ENCODE data around the gene CACNA1D. TPM values are rescaled to one million over a fixed set of nuclear protein-coding genes. Genes with fewer than 3 reads are reported as not detected.

CACNA1D gene
- total RNA-seq, 1 donor from 2014 or later = 5.6 TPM

GRCh38 chr3:53691885-53692284 is 197.5 kb downstream of the CACNA1D start:
- no peak for DNase-seq

- DNase-seq = no peak
These were observed 199.0 kb downstream of the CACNA1D start for GRCh38 chr3:53693451-53693850.

DNA sequence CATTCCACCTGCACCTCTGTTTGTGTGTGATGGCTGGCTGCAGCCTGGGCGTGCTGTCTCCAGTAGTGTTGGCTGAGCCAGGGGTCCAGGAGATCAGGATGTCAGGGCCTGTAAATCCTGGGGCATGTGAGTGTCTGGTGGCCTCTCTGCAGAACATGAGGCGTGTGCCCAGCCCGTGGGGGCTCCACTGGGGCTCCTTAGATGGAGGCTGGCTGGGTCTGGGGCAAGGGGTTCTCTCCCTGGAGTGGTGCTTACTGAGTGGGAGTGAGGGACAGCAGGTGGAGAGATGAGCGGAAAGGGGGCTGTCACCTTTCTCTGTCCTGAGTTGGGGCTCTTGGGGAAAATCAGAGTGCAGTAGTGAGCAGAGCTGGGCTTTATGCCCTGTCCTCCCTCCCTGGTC is 199.6 kb downstream of the CACNA1D start:
- no peak for DNase-seq

GRCh38 chr3:53694666-53695323 is 200.4 kb downstream of the CACNA1D start:
- no peak for DNase-seq

GRCh38 chr3:53695324-53695690 is 200.9 kb downstream of the CACNA1D start:
- DNase-seq = no peak

- no peak for DNase-seq
These were observed 202.2 kb downstream of the CACNA1D start for GRCh38 chr3:53696401-53697172.

GRCh38 chr3:53700441-53700840 is 206.0 kb downstream of the CACNA1D start:
- DNase-seq = no peak

- DNase-seq = no peak
These were observed 208.5 kb downstream of the CACNA1D start for GRCh38 chr3:53702776-53703530.

DNA sequence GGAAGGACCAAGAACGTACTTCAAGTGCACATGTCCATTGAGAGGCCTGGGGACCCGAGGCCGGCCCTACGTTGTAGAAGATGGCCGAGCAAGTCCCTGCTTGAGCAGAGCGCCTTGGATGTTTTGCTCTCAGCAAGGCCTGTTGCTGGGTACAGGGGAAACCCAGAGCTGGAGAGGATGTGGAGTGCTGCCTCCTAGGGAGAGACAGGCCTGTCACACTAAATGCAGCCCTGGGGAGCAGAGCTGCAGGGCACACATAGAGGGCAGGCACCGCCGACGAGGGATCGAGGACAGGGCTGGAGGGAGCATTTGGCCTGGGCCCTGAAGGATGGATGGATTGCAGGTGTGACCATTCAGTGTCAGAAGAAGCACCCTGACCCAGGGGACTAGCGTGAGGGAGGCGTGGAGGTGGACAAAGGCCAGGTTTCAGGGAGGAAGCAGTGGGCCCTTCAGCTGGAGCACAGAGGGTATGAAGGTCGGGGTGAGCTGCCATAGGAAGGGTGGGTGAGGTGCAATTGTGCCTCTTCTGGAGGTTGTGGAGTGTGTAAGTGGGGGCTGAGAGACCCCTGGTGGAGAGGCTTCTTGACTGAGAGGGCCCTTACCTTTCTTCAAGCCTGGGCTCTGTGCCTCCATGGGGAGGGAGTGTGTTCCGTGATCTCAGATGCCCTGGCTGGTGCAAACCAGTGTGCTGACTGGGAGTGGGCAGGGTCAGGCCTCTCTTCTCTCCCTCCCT is 209.4 kb downstream of the CACNA1D start:
- no peak for DNase-seq

GRCh38 chr3:53704363-53704725 is 209.9 kb downstream of the CACNA1D start:
- no peak for DNase-seq

DNA sequence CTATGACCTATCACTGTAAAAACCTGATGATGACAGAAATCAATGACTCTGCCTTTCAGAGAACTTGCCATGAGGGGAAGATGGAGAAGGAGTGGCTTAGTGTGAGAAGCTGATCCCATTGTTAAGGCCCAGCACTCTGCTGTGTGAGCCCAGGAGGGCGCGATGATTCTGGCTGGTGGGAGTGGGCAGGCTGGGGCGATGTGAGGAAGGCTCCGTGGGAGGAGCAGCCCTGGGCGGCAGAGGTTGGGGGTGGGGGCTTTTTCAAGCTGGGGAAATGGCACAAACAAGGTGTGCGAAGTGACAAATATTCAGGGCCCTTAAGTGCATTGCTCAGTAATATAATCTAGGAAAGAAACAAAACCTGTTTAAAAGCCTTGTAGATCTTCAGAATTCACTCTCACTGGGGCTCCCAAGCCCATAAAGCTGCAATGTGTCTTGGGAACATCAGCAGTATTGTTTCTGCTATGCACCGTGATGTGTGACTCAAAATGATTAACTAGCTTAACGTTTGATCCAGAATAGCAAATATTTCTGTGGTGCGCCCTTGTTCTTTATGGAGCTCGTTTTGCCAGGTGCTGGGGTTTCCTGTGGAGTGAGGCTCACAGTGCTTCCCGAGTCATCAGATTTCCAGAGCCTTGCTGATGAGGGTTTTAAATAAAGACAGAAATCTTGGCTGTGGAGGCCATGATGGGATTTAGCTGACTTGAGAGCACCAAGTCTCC is 210.8 kb downstream of the CACNA1D start:
- DNase-seq = no peak

- no peak for DNase-seq
These were observed 211.4 kb downstream of the CACNA1D start for GRCh38 chr3:53705774-53706173.

DNA sequence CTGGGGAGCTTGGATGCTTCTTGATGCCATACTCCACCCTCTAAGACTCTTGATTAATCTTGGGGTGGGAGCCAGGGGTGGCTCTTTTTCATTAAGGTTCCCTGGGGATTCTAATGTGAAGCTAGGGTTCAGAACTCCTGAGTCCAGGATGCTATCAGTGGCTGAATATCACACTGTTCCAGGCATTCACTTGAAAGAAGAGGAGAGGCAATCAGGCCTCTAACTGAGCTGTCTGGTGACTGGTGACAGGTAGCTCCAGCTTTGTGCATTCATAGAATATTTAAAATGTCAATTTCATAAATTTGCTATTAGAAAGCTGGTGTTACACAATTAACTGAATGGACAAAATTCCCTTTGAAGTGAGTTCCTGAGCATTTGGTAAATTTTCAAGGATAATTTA is 212.8 kb downstream of the CACNA1D start:
- no peak for DNase-seq

- DNase-seq = no peak
These were observed 213.7 kb downstream of the CACNA1D start for GRCh38 chr3:53708001-53708621.

GRCh38 chr3:53709256-53709655 is 214.8 kb downstream of the CACNA1D start:
- no peak for DNase-seq

DNA sequence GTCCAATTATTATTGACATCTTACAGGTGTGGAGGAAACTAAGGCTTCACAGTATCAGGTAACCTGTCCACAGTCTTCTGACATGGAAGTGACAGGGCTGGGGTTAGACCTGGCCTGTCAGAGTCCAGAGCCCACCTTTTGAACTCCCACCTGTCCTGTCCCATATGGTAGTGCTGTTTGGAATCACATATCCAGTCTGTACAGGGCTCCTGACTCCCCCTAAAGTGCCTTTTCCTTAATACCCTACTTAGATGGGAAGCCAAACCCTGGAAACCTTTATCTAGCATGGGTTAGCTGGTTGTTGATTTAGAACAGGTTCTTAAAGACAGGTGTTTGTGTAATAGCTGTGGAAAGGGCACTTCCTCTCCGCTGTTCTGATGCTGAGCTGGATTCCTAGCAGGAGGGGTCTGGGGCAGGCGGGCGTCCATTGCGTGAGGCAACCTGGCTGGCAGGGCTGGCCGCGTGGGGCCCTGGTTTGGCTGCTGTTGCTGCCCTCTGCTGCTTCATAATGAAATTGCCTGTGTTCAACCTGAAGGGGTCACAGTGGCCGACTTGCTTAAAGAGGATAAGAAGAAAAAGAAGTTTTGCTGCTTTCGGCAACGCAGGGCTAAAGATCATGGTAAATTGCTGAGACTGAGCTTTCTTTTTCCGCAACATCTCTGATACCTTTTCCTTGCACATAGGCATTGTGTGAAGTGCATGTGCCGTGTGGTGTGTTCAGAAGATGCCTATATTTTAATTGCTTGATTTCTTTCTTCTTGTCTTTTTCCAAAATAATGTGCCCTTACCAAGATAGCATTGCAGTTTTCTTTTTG is 215.7 kb downstream of the CACNA1D start:
- DNase-seq = peak; percentile 16

DNA sequence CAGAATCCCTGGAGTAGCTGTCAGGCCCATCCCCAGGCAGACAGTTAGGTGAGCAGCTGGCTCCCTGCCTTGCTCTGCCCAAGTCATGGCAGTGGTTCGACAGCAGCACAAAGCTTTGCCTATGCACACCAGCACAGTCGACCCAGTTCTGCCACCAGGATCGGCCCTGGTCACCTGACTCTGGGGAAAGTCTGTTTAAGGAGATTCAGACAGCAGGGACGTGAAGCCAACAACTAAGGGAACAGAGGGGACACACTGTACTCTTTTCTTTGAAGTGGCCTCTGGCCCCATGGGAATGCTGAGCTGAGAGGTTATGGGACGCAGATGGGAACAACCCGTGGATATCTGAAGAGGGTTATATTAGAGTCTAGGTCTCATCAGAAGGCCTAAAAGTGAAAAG is 217.0 kb downstream of the CACNA1D start:
- no peak for DNase-seq

- no peak for DNase-seq
These were observed 218.5 kb downstream of the CACNA1D start for GRCh38 chr3:53712817-53713388.

GRCh38 chr3:53713626-53714025 is 219.2 kb downstream of the CACNA1D start:
- DNase-seq = no peak

DNA sequence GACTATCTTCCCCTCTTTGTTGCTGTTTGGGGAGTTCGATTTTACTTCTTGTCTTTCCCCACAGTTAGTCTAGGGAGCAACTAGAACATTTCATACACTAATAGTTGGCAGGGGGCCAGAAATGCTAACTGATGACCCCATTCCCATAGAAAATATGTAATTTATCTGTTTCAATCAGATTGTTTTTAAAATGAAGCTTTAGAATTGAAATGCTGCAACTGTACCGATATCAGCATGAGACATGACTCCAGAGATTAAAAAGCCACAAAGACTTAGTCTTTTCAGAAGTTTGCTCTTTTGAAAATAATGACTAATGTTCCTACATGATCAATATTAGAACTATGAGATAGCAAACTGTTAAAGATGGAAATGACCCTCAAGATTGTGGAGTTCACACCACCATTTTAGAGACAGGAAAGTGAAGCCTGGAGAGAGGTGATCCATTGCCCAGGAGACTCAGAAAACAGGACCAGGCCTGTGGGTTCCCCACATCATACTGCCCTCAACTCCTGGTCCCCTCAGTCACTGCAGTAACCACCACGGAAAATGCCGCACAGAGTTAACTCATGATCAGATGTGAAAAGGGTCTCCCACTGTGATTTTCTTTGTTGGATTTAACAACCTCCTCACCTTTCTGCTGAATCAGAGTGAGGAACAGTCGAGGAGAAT is 221.5 kb downstream of the CACNA1D start:
- no peak for DNase-seq

All from skin of body (tissue), 2 donors.